Neural progenitor cell (in vitro differentiated cells): ENCODE results near the gene ATXN7L1.

Experiments used
- CTCF ChIP-seq: fragments of 200-600 bp; sonication (generic); IDR thresholded peaks from 2 replicates; pipeline ENCODE4 v1.5.1; 2017; ENCODE audit warnings: antibody characterized with exemption, mild to moderate bottlenecking
- EZH2 ChIP-seq: fragments of 200-600 bp; sonication (generic); IDR thresholded peaks from 2 replicates; pipeline ENCODE4 v1.6.1; 2017; ENCODE audit warnings: antibody characterized with exemption, mild to moderate bottlenecking, moderate library complexity
- EZH2phosphoT487 ChIP-seq: fragments of 200-600 bp; sonication (generic); IDR thresholded peaks from 2 replicates; pipeline ENCODE4 v1.6.1; 2017; ENCODE audit warnings: antibody characterized with exemption

GRCh38 chr7:105693576-105693975 is 182.8 kb downstream of the ATXN7L1 start:
- TF ChIP-seq CTCF = no peak
- TF ChIP-seq EZH2 = no peak
- no peak for TF ChIP-seq EZH2phosphoT487
